ENCODE measurements around the gene ZNF764. TPM values are rescaled to one million over a fixed set of nuclear protein-coding genes. Genes with fewer than 3 reads are reported as not detected.

The ZNF764 gene
- total and polyA plus RNA-seq, 9 of the 15 experiments (the other 6 are each of a cell fraction or from before 2014, with no cell fraction given): 0.69 to 10.1 (median 4.1) TPM

DNA sequence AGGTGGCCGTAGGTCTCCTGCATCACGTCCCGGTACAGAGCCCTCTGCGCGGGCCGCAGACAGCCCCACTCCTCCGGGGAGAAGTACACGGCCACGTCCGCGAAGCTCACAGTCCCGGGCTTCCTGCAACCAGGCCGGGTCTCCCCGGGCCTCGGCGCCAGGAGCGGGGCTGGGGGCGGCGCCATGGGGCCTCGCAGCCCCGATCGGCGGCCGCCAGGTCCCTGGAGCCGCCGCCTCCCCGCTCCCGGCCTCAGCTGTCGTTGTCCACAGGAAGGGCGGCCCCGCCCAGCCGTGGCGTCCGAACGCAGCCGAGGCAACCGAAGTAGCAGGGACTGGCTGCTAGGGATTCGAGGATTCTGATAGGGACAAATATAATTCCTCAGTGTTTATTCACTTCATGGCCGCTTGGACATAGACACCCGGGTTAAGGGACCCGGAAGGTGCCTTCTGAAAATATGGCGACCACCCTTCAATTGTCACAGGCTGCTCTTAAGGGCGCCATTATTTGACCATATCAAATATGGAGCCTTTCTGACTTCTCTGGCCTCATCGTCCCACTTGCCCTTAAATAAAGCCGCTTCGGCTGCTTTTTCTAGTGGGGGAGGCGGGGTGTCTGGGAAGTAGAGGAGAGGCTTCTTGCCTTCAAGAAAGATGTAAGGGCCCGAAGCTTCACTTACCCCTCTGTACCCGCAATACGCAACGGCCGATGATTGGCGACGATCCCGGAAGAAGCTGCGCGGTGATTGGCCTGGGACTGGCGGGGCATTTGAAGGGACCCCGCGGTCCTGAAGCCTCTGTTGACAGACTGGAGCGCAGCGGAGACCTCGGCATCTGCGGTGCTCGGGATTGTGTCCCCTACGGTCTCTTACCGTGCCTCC, 13.5 kb upstream of the ZNF764 start, which contains the start of gene ZNF688 (continued):
- TF ChIP-seq, protein P1, sequence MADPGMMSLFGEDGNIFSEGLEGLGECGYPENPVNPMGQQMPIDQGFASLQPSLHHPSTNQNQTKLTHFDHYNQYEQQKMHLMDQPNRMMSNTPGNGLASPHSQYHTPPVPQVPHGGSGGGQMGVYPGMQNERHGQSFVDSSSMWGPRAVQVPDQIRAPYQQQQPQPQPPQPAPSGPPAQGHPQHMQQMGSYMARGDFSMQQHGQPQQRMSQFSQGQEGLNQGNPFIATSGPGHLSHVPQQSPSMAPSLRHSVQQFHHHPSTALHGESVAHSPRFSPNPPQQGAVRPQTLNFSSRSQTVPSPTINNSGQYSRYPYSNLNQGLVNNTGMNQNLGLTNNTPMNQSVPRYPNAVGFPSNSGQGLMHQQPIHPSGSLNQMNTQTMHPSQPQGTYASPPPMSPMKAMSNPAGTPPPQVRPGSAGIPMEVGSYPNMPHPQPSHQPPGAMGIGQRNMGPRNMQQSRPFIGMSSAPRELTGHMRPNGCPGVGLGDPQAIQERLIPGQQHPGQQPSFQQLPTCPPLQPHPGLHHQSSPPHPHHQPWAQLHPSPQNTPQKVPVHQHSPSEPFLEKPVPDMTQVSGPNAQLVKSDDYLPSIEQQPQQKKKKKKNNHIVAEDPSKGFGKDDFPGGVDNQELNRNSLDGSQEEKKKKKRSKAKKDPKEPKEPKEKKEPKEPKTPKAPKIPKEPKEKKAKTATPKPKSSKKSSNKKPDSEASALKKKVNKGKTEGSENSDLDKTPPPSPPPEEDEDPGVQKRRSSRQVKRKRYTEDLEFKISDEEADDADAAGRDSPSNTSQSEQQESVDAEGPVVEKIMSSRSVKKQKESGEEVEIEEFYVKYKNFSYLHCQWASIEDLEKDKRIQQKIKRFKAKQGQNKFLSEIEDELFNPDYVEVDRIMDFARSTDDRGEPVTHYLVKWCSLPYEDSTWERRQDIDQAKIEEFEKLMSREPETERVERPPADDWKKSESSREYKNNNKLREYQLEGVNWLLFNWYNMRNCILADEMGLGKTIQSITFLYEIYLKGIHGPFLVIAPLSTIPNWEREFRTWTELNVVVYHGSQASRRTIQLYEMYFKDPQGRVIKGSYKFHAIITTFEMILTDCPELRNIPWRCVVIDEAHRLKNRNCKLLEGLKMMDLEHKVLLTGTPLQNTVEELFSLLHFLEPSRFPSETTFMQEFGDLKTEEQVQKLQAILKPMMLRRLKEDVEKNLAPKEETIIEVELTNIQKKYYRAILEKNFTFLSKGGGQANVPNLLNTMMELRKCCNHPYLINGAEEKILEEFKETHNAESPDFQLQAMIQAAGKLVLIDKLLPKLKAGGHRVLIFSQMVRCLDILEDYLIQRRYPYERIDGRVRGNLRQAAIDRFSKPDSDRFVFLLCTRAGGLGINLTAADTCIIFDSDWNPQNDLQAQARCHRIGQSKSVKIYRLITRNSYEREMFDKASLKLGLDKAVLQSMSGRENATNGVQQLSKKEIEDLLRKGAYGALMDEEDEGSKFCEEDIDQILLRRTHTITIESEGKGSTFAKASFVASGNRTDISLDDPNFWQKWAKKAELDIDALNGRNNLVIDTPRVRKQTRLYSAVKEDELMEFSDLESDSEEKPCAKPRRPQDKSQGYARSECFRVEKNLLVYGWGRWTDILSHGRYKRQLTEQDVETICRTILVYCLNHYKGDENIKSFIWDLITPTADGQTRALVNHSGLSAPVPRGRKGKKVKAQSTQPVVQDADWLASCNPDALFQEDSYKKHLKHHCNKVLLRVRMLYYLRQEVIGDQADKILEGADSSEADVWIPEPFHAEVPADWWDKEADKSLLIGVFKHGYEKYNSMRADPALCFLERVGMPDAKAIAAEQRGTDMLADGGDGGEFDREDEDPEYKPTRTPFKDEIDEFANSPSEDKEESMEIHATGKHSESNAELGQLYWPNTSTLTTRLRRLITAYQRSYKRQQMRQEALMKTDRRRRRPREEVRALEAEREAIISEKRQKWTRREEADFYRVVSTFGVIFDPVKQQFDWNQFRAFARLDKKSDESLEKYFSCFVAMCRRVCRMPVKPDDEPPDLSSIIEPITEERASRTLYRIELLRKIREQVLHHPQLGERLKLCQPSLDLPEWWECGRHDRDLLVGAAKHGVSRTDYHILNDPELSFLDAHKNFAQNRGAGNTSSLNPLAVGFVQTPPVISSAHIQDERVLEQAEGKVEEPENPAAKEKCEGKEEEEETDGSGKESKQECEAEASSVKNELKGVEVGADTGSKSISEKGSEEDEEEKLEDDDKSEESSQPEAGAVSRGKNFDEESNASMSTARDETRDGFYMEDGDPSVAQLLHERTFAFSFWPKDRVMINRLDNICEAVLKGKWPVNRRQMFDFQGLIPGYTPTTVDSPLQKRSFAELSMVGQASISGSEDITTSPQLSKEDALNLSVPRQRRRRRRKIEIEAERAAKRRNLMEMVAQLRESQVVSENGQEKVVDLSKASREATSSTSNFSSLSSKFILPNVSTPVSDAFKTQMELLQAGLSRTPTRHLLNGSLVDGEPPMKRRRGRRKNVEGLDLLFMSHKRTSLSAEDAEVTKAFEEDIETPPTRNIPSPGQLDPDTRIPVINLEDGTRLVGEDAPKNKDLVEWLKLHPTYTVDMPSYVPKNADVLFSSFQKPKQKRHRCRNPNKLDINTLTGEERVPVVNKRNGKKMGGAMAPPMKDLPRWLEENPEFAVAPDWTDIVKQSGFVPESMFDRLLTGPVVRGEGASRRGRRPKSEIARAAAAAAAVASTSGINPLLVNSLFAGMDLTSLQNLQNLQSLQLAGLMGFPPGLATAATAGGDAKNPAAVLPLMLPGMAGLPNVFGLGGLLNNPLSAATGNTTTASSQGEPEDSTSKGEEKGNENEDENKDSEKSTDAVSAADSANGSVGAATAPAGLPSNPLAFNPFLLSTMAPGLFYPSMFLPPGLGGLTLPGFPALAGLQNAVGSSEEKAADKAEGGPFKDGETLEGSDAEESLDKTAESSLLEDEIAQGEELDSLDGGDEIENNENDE (IDR thresholded peaks at IDR 0.05; ENCODE audit: low read depth, low read length): no peak
- peak; percentile 46 for TF ChIP-seq PHF20 (IDR thresholded peaks at IDR 0.05; ENCODE audit: partially characterized antibody)
- no peak for TF ChIP-seq SRSF1 (IDR thresholded peaks at IDR 0.05; ENCODE audit: low read depth, low read length)
- TF ChIP-seq NR2C2 (CRISPR knock-in tag; IDR thresholded peaks at IDR 0.05): no peak
- peak; percentile 97 for TF ChIP-seq NR2C2 (tag; IDR thresholded peaks at IDR 0.05)
- no peak; the same call in 1 of the 2 replicates for TF ChIP-seq NKRF (IDR thresholded peaks at IDR 0.05; ENCODE audit: borderline replicate concordance)
- TF ChIP-seq ATF2 (CRISPR knock-in tag; IDR thresholded peaks at IDR 0.05): no peak
- TF ChIP-seq YBX1 (IDR thresholded peaks at IDR 0.05): no peak
- peak; percentile 11; the same call in 1 of the 2 replicates for TF ChIP-seq CTBP1 (IDR thresholded peaks at IDR 0.05; ENCODE audit: borderline replicate concordance)
- TF ChIP-seq NFIC (IDR thresholded peaks at IDR 0.05): no peak; the same call in 1 of the 2 replicates
- no peak for TF ChIP-seq MAFF (IDR thresholded peaks at IDR 0.05; ENCODE audit: low read length)

All from K562 (cell line).